Retinal pigment epithelial cell (primary cell): ENCODE results near the gene PPP4R3A.

Experiments used
- DNase-seq: peaks from one replicate; pipeline ENCODE4 v3.0.0-alpha.2; 2010; ENCODE audit warnings: low read depth
- H3K4me3 ChIP-seq: 2 replicates; pipeline ENCODE4 v1.5.1; 2011; ENCODE audit warnings: mild to moderate bottlenecking, low read length, control low read depth, moderate library complexity
- CTCF ChIP-seq: conservative IDR thresholded peaks from 2 replicates; pipeline ENCODE4 v1.5.1; 2011; ENCODE audit warnings: low read depth, low read length, control low read depth, inconsistent platforms

The PPP4R3A gene

DNA sequence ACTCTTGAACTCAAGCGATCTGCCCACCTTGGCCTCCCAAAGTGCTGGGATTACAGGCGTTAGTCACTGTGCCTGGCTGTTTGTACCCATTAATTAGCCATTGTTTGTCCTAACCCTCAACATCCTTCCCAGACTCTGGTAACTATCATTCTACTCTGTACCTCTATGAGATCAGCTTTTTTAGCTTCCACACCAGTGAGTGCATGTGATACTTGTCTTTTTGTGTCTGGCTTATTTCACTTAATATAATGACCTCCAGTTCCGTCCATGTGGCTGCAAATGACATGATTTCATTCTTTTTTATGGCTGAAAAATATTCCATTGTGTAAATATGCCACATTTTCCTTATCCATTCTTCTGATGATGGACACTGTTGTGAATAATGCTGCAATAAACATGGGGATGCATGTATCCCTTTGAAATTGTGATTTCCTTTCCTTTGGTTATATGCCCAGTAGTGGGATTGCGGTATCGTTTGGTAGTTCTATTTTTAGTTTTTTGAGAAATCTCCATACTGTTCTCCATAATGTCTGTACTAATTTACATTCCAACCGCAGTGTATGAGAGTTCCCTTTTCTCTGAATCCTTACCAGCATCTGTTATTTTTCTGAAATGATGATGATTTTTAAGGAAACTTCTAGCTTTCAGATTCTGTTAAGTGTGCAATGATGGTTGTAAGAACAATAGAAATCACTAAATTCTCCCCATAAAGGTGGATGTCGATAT is 6.7 kb upstream of the PPP4R3A start:
- TF ChIP-seq CTCF, result no peak
- DNase-seq, result no peak
- H3K4me3 ChIP-seq, result no peak overlapping the region

GRCh38 chr14:91515979-91516378 is 5.9 kb upstream of the PPP4R3A start:
- DNase-seq, result no peak
- H3K4me3 ChIP-seq, result no peak overlapping the region
- no peak for TF ChIP-seq CTCF

DNA sequence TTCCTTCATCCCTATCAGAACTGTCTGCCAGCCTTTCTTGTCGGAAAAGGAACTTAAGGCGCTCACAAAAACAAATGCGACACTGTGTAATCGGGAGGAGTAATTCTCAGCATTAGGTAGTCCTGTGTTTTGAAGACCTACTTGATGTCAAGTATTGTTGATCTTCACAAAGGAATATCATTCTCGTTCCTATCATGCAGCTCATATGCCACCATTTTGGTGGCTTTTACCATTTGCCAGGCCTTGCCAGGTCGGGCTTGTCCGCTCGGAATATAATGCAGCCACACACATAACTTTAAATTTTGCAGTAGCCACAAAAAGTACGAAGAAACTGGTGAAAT is 903 bp upstream of the PPP4R3A start:
- TF ChIP-seq CTCF, result no peak
- peak overlapping the region; percentile 69 for H3K4me3 ChIP-seq
- no peak for DNase-seq

DNA sequence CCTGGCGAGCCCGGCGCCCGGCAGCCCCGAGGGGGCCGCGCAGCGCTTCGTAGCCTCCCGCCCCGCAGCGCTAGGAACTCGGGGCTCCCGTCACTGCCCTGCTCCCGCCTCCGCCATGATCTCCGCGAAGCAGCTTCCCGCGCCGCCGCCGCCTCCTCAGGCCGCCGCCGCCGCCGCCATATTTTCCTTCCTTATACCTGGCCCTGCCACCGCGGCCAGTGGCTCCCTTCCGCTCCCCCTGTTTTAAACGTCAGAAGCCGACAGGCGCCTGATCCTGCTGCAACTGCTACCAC is 286 bp downstream of the PPP4R3A start:
- peak overlapping the region; percentile 69 for H3K4me3 ChIP-seq
- no peak for DNase-seq
- no peak for TF ChIP-seq CTCF

DNA sequence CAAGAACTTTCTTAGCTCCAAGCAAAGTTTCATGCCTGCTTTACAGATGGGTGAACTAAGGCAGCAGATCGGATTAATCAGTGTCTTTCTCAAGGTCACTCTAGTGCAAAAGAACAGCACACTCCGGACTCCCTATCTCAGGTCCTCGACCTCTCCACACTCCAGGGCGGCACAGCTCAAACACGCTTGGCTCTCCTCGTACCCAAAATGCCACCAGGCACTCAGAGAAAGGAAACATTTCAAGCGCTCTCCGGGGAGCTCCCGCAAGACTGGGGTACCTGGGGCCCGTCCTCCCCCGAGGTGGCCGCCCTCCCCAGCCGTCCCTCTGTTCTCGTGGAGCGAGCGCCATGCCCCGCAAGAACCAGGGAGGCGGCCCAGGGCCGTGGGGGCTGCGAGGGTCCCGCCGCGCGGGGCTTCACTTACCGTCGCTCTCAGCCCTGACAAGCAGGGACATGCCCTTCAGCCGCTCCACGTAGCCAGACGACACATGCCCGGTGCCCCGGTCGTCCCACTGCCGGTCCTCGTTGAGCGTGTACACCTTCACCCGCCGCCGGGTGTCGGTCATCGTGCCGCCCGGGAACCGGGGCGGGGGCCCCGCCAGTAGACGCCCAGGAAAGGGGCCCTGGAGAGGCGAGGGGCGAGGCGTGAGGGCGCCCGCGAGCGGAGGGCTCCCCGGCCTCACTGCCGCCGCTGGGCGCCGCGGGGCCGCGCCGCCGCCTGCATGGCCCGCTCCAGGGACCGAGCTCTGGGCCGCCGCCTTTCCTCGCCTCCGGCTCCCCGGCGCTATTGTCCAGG is 830 bp downstream of the PPP4R3A start:
- no peak for TF ChIP-seq CTCF
- DNase-seq, result no peak
- H3K4me3 ChIP-seq, result peak overlapping the region; percentile 69

- no peak for TF ChIP-seq CTCF
Observed at GRCh38 chr14:91508105-91508504, 2.0 kb downstream of the PPP4R3A start.

DNA sequence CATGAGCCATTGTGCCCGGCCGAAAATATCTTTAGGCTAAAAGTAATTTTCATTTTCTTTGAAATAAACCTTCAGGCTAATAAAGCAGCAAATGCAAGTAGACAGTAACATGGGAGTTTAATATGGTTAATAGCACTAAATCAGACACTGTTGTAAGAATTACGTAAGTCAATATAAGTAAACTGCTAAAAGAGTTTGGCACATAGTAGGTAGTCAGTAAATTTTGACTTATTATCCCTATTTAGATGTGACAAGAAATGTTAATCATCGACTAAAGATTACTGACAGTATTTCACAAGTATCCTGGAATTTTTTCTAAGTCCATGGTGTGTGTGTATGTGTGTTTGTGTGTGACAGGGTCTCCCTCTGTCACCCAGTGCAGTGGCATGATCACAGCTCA is 3.9 kb downstream of the PPP4R3A start:
- no peak for TF ChIP-seq CTCF
- DNase-seq, result no peak
- H3K4me3 ChIP-seq, result no peak overlapping the region

More at GRCh38 chr14:91508105-91508504, 2.0 kb downstream of the PPP4R3A start:
- DNase-seq, result no peak
- H3K4me3 ChIP-seq, result peak overlapping the region; percentile 69
